Measurements from ENCODE around the gene EMP2. TPM values are rescaled to one million over a fixed set of nuclear protein-coding genes. Genes with fewer than 3 reads are reported as not detected.

The EMP2 gene, protein sequence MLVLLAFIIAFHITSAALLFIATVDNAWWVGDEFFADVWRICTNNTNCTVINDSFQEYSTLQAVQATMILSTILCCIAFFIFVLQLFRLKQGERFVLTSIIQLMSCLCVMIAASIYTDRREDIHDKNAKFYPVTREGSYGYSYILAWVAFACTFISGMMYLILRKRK
- total RNA-seq = 20.5 and 23.4 TPM in 2 replicates

DNA sequence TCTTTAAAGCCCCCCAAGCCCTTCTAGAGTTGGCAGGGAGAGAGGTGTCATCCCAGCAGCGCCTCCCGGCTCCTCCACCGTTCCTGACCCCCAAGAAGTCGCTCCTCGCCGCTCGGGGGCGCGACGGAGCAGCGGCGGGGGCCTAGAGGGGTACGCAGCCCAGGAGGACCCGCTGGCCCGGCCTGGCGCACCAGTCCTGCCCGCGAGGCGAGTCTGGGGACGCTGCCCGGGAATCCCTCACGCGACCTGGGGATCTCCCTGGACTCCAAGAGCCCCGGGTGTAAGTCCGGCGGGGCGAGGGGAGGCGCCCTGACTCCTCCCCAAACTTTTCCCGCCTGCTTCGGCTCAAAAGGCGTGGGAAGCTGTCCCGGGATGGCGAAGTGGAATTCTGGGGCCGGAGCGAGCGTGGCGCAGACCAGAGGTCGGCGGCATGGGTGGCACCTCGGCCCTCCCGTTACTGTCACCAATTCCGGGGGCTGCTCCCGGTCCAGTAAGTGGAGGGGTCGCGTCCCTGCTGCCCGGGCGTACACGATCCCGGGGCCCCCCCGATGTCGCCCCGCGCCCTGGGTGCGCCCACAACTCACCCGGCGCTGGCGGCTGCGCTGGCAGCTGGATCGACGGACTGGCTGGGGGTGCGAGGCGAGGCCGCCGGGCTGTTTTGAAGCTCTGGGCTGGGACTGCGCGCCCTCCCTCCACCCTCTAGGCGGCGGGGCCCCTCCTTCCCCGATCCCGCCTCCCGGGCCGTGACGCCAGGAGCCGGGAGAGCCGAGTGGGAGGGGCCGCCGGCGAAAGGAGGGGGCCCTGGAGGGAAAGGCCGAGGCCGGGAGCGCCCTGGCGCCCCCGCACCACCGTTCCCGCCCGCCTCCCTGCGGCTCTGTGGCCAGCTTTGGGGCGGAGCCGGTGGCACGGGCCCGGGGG is at the start of gene EMP2:
Gene EMP2 (minus strand): TSS at position 634 of the 918 bp plus-strand sequence. CDS start 32,981 bp downstream, outside the sequence.

Other genes with a start within 250 kb of the EMP2 start
- gene ATF7IP2, start 194.5 kb downstream of the EMP2 start, total RNA-seq = 1.3 and 2.4 TPM in 2 replicates
- gene TEKT5, start 114.3 kb upstream of the EMP2 start, total RNA-seq = not detected in 2 replicates
- 30.9 and 35.5 TPM in 2 replicates for gene NUBP1, start 163.2 kb upstream of the EMP2 start, total RNA-seq
- gene TVP23A, start 238.2 kb upstream of the EMP2 start, total RNA-seq = under 0.01 TPM in 1 of 2 replicates, not detected in the other

Data from bronchus fibroblast of lung (primary cell).